Bladder microvascular endothelial cell (primary cell): ENCODE data around the gene GRIA3. TPM values are rescaled to one million over a fixed set of nuclear protein-coding genes. Genes with fewer than 3 reads are reported as not detected.

Experiments
- total RNA-seq: library from RNA; depleted of rRNA; stranded (reverse); fragments of >200 nt; gene quantifications from 2 replicates; pipeline ENCODE4 v1.2.3, GENCODE V29; 2014

The GRIA3 gene
- total RNA-seq: 0.32 TPM in 1 of 2 replicates, not detected in the other

DNA sequence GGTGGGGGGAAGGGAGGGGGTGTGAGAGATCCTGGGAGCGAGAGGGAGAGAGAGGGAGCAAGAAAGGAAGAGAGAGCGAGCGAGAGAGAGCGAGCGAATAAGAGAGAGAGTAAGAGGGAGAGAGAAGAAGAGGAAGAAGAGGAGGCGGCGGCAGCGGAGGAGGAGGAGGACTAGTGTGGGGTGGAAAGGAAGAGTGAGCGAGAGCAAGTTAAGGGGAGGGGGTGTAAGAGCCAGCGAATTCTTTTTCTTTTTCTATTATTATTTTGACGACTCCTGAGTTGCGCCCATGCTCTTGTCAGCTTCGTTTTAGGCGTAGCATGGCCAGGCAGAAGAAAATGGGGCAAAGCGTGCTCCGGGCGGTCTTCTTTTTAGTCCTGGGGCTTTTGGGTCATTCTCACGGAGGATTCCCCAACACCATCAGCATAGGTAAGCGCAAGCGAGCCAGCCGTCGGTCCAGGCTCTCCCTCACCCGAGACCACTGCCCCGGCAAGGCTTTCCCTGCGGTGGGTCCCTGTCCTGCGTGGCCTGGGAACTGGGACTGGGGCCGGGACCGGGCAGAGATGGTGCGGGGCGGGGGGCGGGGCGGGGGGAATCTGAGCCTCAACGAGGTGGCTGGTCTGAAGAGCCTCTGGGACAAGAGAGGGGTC lies at the start of gene GRIA3:
Gene GRIA3, plus strand, starts transcription at position 60 of the 647 bp plus-strand sequence. Its CDS starts 258 bp downstream, at position 318.

